Myocyte (in vitro differentiated cells): ENCODE data around the gene SLC6A15. TPM values are rescaled to one million over a fixed set of nuclear protein-coding genes. Genes with fewer than 3 reads are reported as not detected.

ENCODE experiments used
- DNase-seq: peaks from one replicate; pipeline ENCODE4 v3.0.0-alpha.2; 2012; ENCODE audit warnings: low read depth
- polyA plus RNA-seq: library from polyadenylated mRNA; unstranded; fragments of >200 nt; gene quantifications from one replicate; pipeline ENCODE4 v1.2.1, GENCODE V29; 2012; ENCODE audit warnings: missing spikeins
- total RNA-seq: library from RNA; depleted of rRNA; stranded (reverse); fragments of >200 nt; gene quantifications from 2 replicates; pipeline ENCODE4 v1.2.3, GENCODE V29; 2014

SLC6A15 gene
- 3.3 and 3.7 TPM in 2 replicates for total RNA-seq
- polyA plus RNA-seq, result not detected

- DNase-seq, result peak; percentile 75
Measured at GRCh38 chr12:84912198-84913128, at the start of gene SLC6A15. TSS of gene SLC6A15 (minus strand) at chr12:84912799. CDS start at chr12:84892120, 20,679 bp downstream.

GRCh38 chr12:84960918-84961317 lies 48.3 kb upstream of the SLC6A15 start:
- DNase-seq, result no peak

GRCh38 chr12:84955298-84955697 lies 42.7 kb upstream of the SLC6A15 start:
- DNase-seq, result no peak

- no peak for DNase-seq
Measured at GRCh38 chr12:84954415-84954814, 41.8 kb upstream of the SLC6A15 start.

GRCh38 chr12:84950971-84951546 lies 38.5 kb upstream of the SLC6A15 start:
- DNase-seq, result no peak

GRCh38 chr12:84946753-84947152 lies 34.2 kb upstream of the SLC6A15 start:
- no peak for DNase-seq

- no peak for DNase-seq
Measured at GRCh38 chr12:84937415-84937814, 24.8 kb upstream of the SLC6A15 start.

- DNase-seq, result no peak
Measured at GRCh38 chr12:84929501-84929900, 16.9 kb upstream of the SLC6A15 start.

GRCh38 chr12:84924981-84925380 lies 12.4 kb upstream of the SLC6A15 start:
- DNase-seq, result peak; percentile 60

GRCh38 chr12:84922693-84923092 lies 10.1 kb upstream of the SLC6A15 start:
- DNase-seq, result no peak

GRCh38 chr12:84920331-84920730 lies 7.7 kb upstream of the SLC6A15 start:
- no peak for DNase-seq

GRCh38 chr12:84919271-84919670 lies 6.7 kb upstream of the SLC6A15 start:
- peak; percentile 88 for DNase-seq

GRCh38 chr12:84913129-84913515 lies 523 bp upstream of the SLC6A15 start:
- no peak for DNase-seq

- DNase-seq, result peak; percentile 82
Measured at GRCh38 chr12:84911271-84912197, 1.1 kb downstream of the SLC6A15 start.

GRCh38 chr12:84910549-84911241 lies 1.9 kb downstream of the SLC6A15 start:
- no peak for DNase-seq

- DNase-seq, result no peak
Measured at GRCh38 chr12:84904051-84904450, 8.5 kb downstream of the SLC6A15 start.

GRCh38 chr12:84891106-84891838 lies 21.3 kb downstream of the SLC6A15 start:
- DNase-seq, result no peak

- no peak for DNase-seq
Measured at GRCh38 chr12:84889818-84890217, 22.8 kb downstream of the SLC6A15 start.

- DNase-seq, result no peak
Measured at GRCh38 chr12:84888861-84889260, 23.7 kb downstream of the SLC6A15 start.

- no peak for DNase-seq
Measured at GRCh38 chr12:84877340-84877739, 35.3 kb downstream of the SLC6A15 start.
